Stimulated activated CD8-positive, alpha-beta memory T cell treated with anti-CD3 and anti-CD28 coated beads, Interleukin-2, amount 100 ng/mL, for 1 hour (primary cell): Measurements from ENCODE around the gene GLRA3.
"Not testable (repeated sequence)": the region's sequence is repeated elsewhere in the genome, so short reads cannot be mapped to it uniquely, and the experiment has no call there.

Source experiments
- DNase-seq, 2 donors: peaks; one replicate each; pipeline ENCODE4 v3.0.0-alpha.2; 2020; ENCODE audit warnings: low read depth in 2 of 2

Gene GLRA3

DNA sequence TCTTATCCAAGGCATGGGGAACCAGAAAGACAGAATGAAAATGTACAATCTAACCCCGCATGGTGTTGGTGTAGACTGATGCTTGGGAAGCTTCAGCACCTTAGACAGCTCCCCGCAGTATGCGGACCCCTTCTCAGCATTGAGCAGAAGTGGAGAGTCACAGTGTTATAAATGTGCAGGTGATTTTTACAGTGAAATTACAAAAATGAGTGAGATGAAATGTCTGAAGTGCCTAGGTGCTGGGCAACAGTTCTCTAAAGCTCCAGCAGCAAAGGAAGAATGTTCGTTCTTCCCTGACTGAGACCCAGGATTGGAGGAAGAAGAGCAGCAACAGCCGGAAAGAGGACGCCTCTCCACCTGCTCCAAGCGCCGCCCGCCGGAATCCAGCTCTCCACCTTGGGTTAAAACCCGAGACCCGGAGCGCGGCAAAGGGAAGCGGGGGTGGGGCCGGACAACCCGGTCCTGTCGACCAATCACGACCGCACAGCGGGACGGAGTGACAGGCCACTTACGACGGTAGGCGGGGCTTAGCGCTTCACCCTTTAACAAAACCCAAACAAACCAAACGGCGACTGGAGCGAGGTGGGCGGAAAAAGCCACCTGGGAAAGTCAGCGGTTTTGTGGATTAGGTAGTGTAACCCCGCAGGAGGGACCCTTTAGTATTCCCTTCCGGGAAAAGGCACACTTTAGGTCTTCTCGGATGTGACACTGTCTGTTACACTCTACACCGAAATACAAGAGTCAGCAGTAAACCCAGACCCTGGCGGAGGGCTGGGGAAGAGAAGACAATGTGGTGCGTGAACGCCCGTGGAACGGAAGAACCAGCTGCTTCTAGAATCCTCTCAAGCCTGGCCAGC lies at the start of gene GLRA3:
Gene GLRA3, minus strand, starts transcription at position 403 of the 857 bp plus-strand sequence. CDS start 436 bp downstream, outside the sequence.
- no peak for DNase-seq

DNA sequence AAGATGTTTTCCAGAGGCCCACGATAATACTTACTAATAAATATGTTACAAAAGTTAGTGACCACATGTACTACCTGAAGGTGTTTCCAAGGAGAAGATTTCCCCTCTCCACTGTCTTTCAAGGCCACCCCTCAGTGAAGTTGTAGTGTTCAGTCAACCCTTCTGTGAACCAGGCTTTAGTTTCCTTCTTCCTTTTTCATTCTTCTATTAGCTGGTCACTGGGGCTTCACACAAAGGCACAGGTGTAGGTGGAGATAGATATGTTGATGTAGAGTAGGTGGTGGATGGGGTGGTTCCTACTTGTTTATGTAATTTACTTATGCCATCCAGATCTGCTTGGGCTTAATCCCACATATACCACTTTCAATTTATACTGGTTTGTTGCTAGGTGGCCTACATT lies 45.9 kb upstream of the GLRA3 start:
- no peak for DNase-seq

DNA sequence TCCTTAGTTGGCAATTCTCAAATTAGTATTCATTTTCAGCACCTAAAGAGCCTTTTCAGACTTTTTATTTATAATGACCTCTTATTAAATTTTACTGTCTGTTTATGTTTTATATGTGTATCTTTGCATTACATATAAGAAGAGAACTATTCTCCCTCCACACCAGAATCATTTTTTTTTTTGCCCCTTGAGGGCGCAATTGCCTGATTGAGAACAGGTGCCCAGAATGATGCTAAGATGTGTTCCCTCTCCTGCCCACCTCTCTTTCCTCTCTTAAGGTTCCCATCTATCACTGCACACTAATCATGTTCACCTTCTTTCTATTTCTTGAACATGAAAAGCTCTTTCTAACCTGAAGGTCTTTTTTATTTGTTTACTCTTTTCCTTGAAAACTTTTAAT lies 44.9 kb upstream of the GLRA3 start:
- DNase-seq = no peak

DNA sequence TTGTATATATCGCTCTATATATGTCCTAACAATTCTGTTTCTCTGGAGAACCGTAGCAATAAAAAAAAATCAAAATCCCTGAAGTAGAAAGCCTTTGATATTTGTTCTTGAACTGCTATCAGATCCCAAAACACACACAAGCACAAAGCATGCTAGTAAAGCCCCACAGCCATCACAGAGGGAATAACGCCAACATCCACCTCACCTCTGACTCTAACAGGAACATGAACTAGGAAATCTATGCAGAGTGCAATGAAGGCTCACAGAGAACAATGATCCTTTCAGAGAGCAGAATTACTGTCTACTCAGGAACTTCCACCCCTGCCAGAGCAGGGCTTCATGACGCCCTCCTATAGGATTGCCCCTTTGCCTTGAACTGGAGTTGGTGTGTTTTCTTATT lies 44.1 kb upstream of the GLRA3 start:
- DNase-seq = not testable (repeated sequence)

DNA sequence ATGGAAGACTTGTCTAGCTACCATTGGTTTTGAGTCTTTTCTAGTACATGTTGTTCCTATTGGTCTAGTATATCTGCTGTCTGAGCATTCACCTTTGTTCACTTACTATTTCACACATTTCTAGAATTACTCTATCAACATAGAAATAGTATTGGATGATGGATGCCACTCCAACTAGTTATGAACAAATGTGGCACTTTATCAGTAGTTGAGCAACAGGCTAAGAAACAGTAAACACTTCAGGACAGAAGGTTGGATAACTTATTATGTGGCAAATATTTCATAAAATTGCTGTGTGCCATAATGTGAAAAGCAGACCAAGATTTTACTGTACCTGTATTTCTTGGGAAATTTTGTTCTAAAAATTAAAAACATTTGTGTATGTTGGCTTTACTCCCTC lies 42.4 kb upstream of the GLRA3 start:
- DNase-seq = no peak

DNA sequence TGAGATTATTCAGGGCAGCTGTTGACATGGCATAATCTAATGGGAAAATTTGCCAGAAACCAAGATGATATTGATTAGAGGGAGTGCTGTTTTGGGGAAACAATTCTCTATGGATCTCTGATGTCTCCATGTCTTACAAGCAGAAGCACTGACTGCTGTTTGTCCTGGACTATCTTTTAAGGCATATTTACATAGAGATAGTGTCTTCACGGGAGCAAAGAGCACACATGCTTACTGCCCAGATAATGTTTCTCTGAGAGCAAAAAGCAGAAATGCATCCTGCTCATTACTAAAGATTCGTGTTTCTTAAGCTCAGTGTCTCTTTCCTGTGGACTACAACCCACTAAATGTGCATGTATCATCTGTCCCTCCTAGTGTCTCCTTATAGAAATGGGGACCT lies 41.3 kb upstream of the GLRA3 start:
- DNase-seq = no peak

DNA sequence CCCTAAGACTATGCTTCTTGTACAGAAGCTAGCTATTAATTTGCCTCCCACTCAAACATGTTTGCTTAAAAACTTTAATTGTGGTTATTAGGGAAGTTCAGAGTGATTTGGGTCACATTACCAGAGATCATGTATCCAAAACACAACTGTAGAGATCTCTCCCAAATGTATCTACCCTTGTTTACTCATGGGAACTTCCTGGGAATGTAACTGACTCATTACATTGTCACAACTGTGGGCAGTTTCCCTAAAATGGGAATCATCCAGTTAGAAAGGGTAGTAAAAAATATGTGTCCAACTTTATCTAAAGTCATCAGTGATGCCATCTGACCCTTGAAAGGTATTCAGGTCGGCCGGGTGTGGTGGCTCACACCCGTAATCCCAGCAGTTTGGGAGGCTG lies 40.3 kb upstream of the GLRA3 start:
- no peak for DNase-seq

DNA sequence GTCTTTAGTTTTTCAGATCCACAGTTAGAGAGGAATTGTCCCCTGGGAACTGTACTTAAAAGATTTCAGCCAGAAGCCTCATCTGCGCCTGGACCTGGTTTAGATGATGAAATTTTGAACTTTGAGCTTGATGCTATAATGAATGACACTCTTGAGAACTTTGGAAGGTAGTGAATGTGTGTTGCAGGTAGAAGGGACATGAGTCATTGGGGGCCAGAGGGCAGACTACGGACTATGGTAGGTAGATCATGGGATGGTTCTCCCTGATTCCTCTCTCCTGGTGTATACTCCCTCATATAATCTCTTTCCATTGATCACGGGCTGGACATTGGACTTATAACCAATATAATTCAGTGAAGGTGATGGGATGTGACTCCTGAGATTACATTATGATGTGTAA lies 38.9 kb upstream of the GLRA3 start:
- DNase-seq = no peak

DNA sequence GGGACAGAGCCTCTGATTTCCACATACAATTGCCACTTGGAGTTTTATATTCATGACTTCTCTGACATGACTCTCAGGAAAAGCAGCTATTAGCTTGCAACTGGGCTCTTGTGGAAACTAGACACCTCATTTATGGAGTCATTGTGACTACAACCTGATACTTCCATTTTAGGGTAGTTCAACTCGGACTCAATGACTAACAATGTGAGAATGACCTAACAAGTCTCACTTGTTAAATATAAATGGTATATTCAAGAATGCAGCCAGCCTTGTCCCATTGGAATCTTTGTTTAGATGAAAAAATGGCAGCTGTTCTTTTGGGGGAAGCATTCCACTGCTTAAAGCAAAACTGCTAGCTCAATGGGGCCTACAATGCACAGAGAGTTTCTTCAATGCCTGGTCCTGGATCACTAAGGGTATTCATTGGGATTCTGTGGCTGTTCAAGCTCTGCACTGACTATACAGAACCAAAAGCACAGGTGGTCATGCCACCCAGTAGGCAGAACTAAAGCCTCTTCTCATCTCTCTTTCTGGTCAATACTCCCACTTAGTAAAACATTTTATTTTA lies 36.5 kb upstream of the GLRA3 start:
- DNase-seq = no peak

DNA sequence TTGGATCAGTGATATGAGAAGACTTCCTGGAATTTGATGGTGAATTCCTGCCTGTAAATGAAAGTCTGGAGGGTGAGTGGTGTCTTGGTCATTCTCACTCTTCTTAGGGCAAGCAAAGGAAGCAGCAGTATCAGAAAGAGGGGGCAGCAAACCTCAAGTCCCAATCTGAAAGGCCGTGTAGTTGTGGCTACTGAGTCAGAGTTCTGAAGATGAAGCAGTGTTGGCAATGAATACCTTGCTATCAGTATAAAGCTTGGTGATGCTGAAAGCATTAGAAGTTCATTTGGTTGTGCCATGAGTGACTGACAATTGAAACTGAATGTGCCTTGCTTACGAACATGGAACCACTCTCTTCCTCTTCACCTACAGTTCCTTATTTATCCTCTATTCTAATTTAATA lies 35.0 kb upstream of the GLRA3 start:
- DNase-seq = no peak

DNA sequence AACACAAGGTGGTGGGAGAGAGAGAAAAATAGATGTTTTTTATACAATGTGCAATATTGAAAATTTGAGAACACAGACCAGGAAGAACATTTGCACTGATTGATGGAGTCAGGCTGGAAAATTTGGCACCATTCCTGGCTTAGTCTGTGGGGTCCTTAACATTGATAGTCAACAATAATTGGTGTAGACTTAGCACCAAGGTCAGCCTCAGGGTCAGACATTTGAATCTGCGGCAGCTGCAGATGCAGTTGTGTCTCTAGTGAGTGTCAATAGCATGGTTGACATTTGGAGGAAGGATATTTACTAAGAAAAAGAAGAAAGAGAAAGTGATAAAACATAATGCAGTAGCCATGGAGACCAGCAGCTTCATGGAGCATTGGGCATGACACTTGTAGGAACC lies 31.5 kb upstream of the GLRA3 start:
- no peak for DNase-seq

DNA sequence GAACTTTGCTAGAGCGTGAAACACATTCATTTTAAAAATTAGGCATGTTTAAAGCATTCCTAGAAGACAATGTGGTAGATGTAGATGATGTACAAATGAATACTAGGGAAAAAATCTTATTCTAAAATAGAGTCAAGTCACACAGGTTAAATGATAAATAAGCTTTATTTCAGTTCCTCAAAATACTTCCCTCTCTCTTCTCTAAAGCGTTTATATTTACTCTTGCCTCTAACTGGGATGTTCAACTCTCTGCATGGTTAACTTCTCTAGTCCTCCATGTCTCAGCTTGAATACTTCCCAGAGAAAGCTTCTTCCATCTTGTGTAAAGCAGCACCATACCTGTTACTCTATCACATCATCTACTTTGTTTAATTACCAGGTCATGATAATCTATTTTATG lies 30.9 kb upstream of the GLRA3 start:
- no peak for DNase-seq

DNA sequence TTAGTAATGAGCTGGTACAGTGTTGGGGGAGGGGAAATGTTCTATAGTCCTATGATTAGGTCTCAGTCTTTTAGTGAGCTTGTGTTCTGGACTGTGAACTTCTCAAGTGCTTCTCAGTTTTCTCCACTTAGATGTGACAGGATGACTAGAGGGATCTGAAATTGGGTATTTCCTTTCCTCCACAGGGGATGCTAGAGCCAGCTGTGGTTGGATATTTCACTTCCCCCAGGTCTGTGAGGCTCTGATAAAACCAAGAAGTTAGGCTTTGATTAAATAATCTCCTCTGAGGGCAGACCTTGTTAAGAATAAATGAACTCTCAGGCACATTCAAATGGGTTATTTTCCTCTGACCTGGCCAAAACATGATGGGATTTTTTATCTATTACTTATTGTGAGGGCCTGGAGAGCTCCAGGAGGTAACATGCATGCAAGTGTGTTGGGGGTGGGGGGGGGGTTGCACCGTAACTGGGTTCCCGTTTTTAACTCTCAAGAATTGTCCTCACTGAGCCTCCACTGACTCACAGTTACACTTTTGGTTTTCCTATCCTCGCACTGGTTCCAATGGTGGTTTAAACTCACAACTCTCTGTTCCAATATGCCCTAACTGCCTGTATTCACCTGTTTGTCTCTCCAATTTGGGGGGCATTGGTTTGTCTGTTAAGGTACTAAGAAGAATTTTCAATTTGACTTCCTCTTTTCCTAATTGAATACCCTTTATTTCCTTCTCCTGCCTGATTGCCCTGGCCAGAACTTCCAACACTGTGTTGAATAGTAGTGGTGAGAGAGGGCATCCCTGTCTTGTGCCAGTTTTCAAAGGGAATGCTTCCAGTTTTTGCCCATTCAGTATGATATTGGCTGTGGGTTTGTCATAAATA lies 28.1 kb upstream of the GLRA3 start:
- DNase-seq = no peak

DNA sequence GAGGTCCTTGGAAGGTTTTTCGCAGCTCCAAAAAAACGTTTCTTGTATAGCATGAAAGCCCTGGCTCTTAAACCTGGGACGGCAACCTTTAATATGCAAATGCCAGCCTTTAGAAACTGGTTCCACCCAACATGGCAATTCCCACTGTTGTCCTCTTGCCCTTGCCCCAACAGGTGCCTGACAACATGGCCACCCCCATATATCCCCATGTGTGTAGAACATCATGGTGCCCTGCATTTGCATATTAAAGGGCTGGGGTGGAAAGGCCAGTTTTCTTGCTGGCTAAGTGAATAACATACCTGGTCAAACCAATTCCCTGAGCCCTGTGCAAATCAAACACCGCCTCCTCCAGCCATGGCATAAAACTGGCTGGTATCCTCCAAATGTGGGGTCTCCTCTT lies 26.0 kb upstream of the GLRA3 start:
- no peak for DNase-seq

DNA sequence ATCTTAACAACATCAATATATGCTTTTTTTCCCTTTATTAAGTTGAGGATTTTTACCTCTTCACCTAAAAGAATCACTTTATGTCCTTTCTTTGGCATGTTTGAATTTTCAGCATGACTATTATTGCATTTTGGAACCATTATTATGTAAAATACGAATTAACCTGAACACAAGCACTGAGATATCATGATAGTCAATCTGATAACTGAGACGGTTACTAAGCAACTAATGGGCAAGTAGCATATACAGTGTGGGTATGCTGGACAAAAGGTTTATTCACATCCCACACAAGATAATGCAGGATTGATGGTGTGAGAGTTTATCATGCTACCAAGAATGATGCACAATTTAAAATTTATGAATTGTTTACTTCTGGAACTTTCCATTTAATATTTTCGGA lies 24.6 kb upstream of the GLRA3 start:
- DNase-seq = no peak

DNA sequence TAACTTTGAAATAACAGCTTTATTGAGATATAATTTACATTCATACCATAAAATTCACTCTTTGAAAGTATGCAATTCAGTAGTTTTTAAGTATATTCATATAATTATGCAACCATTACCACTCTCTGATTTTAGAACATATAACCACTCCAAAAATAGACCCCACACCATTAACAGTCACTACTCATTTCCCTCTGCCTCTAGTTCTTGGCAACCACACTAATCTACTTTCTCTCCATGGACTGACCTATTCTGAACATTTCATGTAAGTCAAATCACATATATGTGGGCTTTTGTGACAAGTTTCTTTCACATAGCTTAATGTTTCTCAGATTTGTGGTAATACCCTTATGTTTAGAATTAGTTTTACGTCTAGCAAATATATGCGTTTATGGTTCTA lies 19.5 kb upstream of the GLRA3 start:
- DNase-seq = no peak

DNA sequence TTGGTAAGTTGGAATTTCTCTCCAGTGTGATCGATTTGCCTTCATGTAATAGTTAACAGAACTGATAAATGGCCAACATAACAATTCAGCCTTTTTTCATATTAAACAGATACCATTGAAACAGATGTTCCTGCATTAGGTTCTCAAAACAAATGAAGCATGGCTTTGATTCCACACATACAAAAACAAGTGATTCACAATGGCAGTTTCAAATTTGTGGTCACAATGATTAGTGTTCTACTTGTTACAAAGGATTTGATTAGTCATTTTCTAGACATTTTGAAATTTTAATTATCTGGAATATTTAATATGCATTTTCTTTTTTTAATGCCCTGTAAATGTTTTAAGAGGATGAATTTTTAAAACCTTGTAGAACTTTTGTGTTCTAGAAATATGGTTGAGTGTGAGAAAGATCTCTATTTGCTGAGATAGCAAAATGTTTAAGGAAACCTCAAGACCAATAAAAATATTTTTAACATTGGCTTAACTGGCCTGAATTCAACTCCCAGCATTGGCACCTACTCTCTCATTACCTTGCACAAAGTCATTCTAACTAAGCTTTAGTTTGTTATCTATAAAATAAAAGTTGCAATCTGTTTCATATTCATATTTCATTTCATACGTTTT lies 18.9 kb upstream of the GLRA3 start:
- DNase-seq = no peak

DNA sequence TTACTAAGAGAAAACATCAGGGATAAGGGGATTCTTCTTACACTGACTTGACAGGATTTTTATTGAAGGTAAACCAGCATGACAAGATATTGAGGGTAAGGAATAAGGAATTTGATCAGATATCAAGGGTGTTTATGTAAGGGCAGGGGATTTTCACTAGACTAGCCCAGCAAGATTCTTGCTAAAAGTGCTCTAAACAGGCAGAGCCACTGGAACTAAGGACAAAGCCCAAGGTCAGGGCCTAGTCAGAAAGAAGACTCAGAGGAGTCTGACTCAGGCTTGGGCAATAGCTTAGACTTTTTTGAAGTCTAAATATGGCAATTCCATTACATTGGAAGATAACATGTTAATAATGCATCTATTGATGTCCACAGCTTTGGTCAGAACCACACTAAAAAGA lies 6.5 kb upstream of the GLRA3 start:
- DNase-seq = no peak

DNA sequence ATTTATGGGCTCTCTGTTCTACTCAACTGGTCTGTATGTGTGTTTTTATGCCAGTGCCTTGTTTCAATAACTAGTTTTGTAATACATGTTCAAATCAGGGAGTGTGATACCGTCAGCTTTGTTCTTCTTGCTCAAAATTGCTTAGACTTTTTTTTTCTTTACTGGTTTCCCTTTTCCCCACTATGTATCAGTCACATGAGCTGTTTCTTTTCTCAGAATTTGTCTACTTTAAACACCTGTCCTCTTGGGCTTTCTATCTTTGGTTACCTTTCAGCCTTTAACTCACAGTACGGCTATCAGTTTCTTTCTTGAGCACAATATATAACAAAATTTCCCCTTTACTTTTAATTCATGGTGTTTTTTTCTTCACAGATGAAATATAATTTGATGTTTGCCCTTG lies 5.4 kb upstream of the GLRA3 start:
- DNase-seq = no peak

DNA sequence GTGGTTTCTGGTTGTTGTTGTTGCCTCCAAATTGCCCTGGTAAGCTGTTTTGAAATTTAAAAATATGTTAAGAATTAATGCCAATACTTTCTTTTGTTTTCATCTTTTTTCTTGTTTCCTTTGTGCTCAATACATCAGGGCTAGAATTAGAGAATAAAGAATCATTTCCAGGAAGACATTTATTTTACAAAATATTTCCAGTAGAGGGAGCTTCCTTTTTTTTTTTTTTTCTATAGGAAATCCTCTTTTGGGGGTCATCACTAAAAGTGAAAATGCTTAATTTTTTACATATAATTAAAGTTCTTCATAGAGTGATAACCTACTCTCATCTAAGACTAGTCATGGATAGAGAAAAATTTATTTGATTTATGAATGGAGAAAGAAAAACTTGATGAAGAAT lies 2.4 kb downstream of the GLRA3 start:
- DNase-seq = no peak

DNA sequence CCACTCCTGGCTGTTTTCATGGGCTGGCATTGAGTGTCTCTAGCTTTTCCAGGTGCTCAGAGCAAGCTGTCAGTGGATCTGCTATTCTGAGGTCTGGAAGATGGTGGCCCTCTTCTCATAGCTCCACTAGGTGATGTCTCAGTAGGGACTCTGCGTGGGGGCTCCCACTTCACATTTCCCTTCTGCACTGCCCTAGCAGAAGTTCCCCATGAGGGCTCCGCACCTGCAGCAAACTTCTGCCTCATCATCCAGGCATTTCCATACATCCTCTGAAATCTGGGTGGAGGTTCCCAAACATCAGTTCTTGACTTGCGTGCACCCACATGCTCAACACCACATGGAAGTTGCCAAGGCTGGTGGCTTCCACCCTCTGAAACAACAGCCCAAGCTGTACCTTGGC lies 13.8 kb downstream of the GLRA3 start:
- DNase-seq = no peak

DNA sequence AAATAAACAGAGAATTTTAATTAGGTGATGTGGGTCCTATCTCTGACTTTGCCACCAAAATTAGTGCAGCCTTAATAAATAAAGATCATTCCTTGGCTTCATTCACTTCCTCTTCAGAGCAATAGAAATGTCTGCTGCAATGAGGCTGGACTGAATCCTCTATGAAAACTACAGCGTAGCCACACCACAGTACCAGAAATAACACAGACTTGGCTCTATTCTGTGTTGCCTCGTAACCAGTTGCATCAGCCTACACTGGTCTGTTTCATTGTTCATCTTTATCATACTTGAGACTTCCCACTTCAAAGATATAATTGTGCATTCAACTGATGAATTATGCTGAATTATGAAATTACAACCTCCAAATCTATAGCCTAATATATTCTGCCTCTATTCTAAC lies 15.8 kb downstream of the GLRA3 start:
- no peak for DNase-seq
